Esophagus muscularis mucosa (tissue), 4 donors: ENCODE measurements around the gene OR2T27. TPM values are rescaled to one million over a fixed set of nuclear protein-coding genes. Genes with fewer than 3 reads are reported as not detected.

Experiments
- DNase-seq: peaks from one replicate; pipeline ENCODE4 v3.0.0-alpha.2; 2017; ENCODE audit errors: extremely low spot score
- H3K27ac ChIP-seq, 4 donors: fragments of 200-600 bp; sonication (generic); replicated peaks in 1 of 4; 1 replicate in 3 of 4; 2 replicates in 1 of 4; pipeline ENCODE4 v1.5.1; 2016 to 2019; ENCODE audit warnings: mild to moderate bottlenecking in 1 of 4
- H3K27me3 ChIP-seq, 4 donors: fragments of 200-600 bp; sonication (generic); one replicate each; pipeline versions ENCODE4 v1.5.1 to v1.6.0; 2016 to 2019
- H3K36me3 ChIP-seq, 4 donors: fragments of 200-600 bp; sonication (generic); one replicate each; pipeline ENCODE4 v1.5.1; 2016 to 2019
- H3K4me1 ChIP-seq, 4 donors: fragments of 200-600 bp; sonication (generic); one replicate each; pipeline ENCODE4 v1.5.1; 2016 to 2019
- H3K4me3 ChIP-seq, 4 donors: fragments of 200-600 bp; sonication (generic); 1 replicate in 2 of 4; 2 replicates in 2 of 4; pipeline ENCODE4 v1.5.1; 2016 to 2019; ENCODE audit warnings: mild to moderate bottlenecking in 4 of 4, moderate library complexity in 1 of 4
- H3K9me3 ChIP-seq, 4 donors: fragments of 200-600 bp; sonication (generic); 1 replicate in 3 of 4; 2 replicates in 1 of 4; pipeline ENCODE4 v1.5.1; 2016 to 2019
- CTCF ChIP-seq, 3 experiments: fragments of 200-600 bp in 2 of 3; fragments of 450-650 bp in 1 of 3; sonication (generic) in 2 of 3; IDR thresholded peaks; one replicate each; pipeline ENCODE4 v1.5.1; 2017 to 2019; ENCODE audit warnings: antibody characterized with exemption in 3 of 3, mild to moderate bottlenecking in 2 of 3, moderate library complexity in 1 of 3
- EP300 ChIP-seq: sonication (generic); formaldehyde crosslinking; IDR thresholded peaks from one replicate; pipeline ENCODE4 v1.6.1; 2017; ENCODE audit warnings: antibody characterized with exemption
- POLR2A ChIP-seq: fragments of 450-650 bp; IDR thresholded peaks from one replicate; pipeline ENCODE4 v1.6.1; 2017; ENCODE audit warnings: antibody characterized with exemption, moderate library complexity, mild to moderate bottlenecking, low read depth
- POLR2AphosphoS5 ChIP-seq, 2 donors: sonication (generic); formaldehyde crosslinking; IDR thresholded peaks; one replicate each; pipeline ENCODE4 v1.6.1; 2017; ENCODE audit warnings: antibody characterized with exemption in 2 of 2
- WGBS: methylation state at CpG from one replicate; pipeline ENCODE4 v1.1.5; 2018; 5-methylcytosine and 5-hydroxymethylcytosine counted together
- intact Hi-C: fragments of 100-400 bp; cut with DNase I; formaldehyde crosslinking; loops from one replicate; pipeline ENCODE4 v1.15.1; 2023
- total RNA-seq, 4 donors: library from RNA; depleted of rRNA; stranded (reverse); fragments of >200 nt; gene quantifications; one replicate each; pipeline versions ENCODE4 v1.1.0 to v1.2.1, GENCODE V29; 2016

The OR2T27 gene
- total RNA-seq, 4 donors from 2014 or later, result not detected

- H3K36me3 ChIP-seq, result no peaks in the 10 kb centered on the region
- no peaks in the 10 kb centered on the region for H3K9me3 ChIP-seq
- no peak overlapping the region for H3K27ac ChIP-seq
- TF ChIP-seq CTCF (IDR thresholded peaks at IDR 0.05), result no peak
- no peak for TF ChIP-seq POLR2AphosphoS5 (IDR thresholded peaks at IDR 0.05)
- no peak for TF ChIP-seq POLR2A
- TF ChIP-seq EP300, result no peak
- 67% methylated on average over 4 of the region's 4 CpGs for WGBS
- no peak for DNase-seq
- no peaks in the 10 kb centered on the region for H3K27me3 ChIP-seq
- H3K4me3 ChIP-seq, result no peak overlapping the region
- no peaks in the 10 kb centered on the region for H3K4me1 ChIP-seq
- intact Hi-C loops, result no loop called here
Observed at GRCh38 chr1:248625166-248625565, 30.2 kb downstream of the OR2T27 start.

- TF ChIP-seq POLR2A (no peak), CTCF (IDR thresholded peaks at IDR 0.05) (peak; percentile 34 to 55 (median 35))
- DNase-seq, result no peak
- no peaks in the 10 kb centered on the region for H3K4me1 ChIP-seq
- H3K4me3 ChIP-seq, result no peak overlapping the region
- intact Hi-C loops, result no loop called here
- H3K27ac ChIP-seq, result no peak overlapping the region
- no peaks in the 10 kb centered on the region for H3K36me3 ChIP-seq
- 71% methylated on average over 4 of the region's 4 CpGs for WGBS
- no peaks in the 10 kb centered on the region for H3K27me3 ChIP-seq
- no peaks in the 10 kb centered on the region for H3K9me3 ChIP-seq
Observed at GRCh38 chr1:248622570-248623001, 32.7 kb downstream of the OR2T27 start.

GRCh38 chr1:248621770-248622169, 33.6 kb downstream of the OR2T27 start:
- no peaks in the 10 kb centered on the region for H3K36me3 ChIP-seq
- DNase-seq, result no peak
- H3K27me3 ChIP-seq, result no peaks in the 10 kb centered on the region
- 72% methylated on average over 7 of the region's 7 CpGs for WGBS
- H3K27ac ChIP-seq, result no peak overlapping the region
- H3K9me3 ChIP-seq, result no peaks in the 10 kb centered on the region
- intact Hi-C loops, result no loop called here
- TF ChIP-seq POLR2AphosphoS5 (IDR thresholded peaks at IDR 0.05) (no peak), EP300 (no peak)
- H3K4me3 ChIP-seq, result no peak overlapping the region
- H3K4me1 ChIP-seq, result no peaks in the 10 kb centered on the region

- 10% methylated on average over 3 of the region's 3 CpGs for WGBS
- no peaks in the 10 kb centered on the region for H3K36me3 ChIP-seq
Observed at GRCh38 chr1:248618878-248619277, 36.5 kb downstream of the OR2T27 start.

GRCh38 chr1:248618119-248618518, 37.2 kb downstream of the OR2T27 start:
- Histone ChIP-seq H3K4me3 (no peak overlapping the region), H3K27ac (no peak overlapping the region), H3K4me1 (no peaks in the 10 kb centered on the region), H3K9me3 (no peaks in the 10 kb centered on the region), H3K27me3 (no peaks in the 10 kb centered on the region), H3K36me3 (no peaks in the 10 kb centered on the region)
- TF ChIP-seq EP300 (no peak), CTCF (IDR thresholded peaks at IDR 0.05) (no peak), POLR2AphosphoS5 (IDR thresholded peaks at IDR 0.05) (no peak), POLR2A (no peak)
- DNase-seq, result no peak
- 75% methylated on average over 7 of the region's 7 CpGs for WGBS
- intact Hi-C loops, result loop anchor here (2.0 kb wide), 1 partner anchor 189 kb away; no protein-coding TSS in a partner anchor

More at GRCh38 chr1:248618878-248619277, 36.5 kb downstream of the OR2T27 start:
- H3K27ac ChIP-seq, result no peak overlapping the region
- no peaks in the 10 kb centered on the region for H3K27me3 ChIP-seq
- peak; percentile 44 to 67 (median 45) for TF ChIP-seq CTCF (IDR thresholded peaks at IDR 0.05)
- TF ChIP-seq POLR2A, result no peak
- no peaks in the 10 kb centered on the region for H3K9me3 ChIP-seq
- no peaks in the 10 kb centered on the region for H3K4me1 ChIP-seq
- H3K4me3 ChIP-seq, result no peak overlapping the region
- no peak for DNase-seq
- intact Hi-C loops, result loop anchor here (2.0 kb wide), 1 partner anchor 188 kb away; no protein-coding TSS in a partner anchor
